Fibroblast of pulmonary artery (primary cell): Measurements from ENCODE around the gene GRIK4.

Experiments
- DNase-seq: peaks from one replicate; pipeline ENCODE4 v3.0.0-alpha.2; 2010; ENCODE audit warnings: low read depth
- H3K4me3 ChIP-seq: replicated peaks from 2 replicates; pipeline ENCODE4 v1.5.1; 2011; ENCODE audit warnings: low read depth, mild to moderate bottlenecking, control low read depth, low read length, moderate library complexity
- CTCF ChIP-seq: IDR thresholded peaks from 2 replicates; pipeline ENCODE4 v1.5.1; 2011; ENCODE audit warnings: mild to moderate bottlenecking, control low read depth, low read length, inconsistent platforms; ENCODE audit errors: missing control alignments

The GRIK4 gene

GRCh38 chr11:120768949-120769348, 257.4 kb downstream of the GRIK4 start:
- no peak for TF ChIP-seq CTCF
- DNase-seq = no peak
- H3K4me3 ChIP-seq = no peak overlapping the region

- TF ChIP-seq CTCF = no peak
- DNase-seq = no peak
These were observed 258.4 kb downstream of the GRIK4 start for GRCh38 chr11:120769906-120770305.

GRCh38 chr11:120771551-120772060, 260.1 kb downstream of the GRIK4 start:
- no peak for DNase-seq
- H3K4me3 ChIP-seq = no peak overlapping the region
- TF ChIP-seq CTCF = no peak

More at GRCh38 chr11:120769906-120770305, 258.4 kb downstream of the GRIK4 start:
- H3K4me3 ChIP-seq = no peak overlapping the region

- H3K4me3 ChIP-seq = no peak overlapping the region
- TF ChIP-seq CTCF = no peak
- DNase-seq = peak; percentile 33
These were observed 262.0 kb downstream of the GRIK4 start for GRCh38 chr11:120773501-120774031.

GRCh38 chr11:120774591-120775386, 263.2 kb downstream of the GRIK4 start:
- TF ChIP-seq CTCF = no peak
- no peak overlapping the region for H3K4me3 ChIP-seq
- DNase-seq = no peak

GRCh38 chr11:120775986-120776951, 264.7 kb downstream of the GRIK4 start:
- TF ChIP-seq CTCF = no peak
- DNase-seq = no peak
- H3K4me3 ChIP-seq = no peak overlapping the region
